GM19324 (cell line): ENCODE measurements around the gene KPNB1.

ENCODE experiments used
- ATAC-seq: cut with Tn5 transposase; IDR thresholded peaks from one replicate; pipeline ENCODE4 v1.9.1; 2021; ENCODE audit warnings: mild to moderate bottlenecking, moderate library complexity; ENCODE audit not compliant: unreplicated experiment, low FRiP score

Gene KPNB1

GRCh38 chr17:47636273-47637030 lies 13.3 kb upstream of the KPNB1 start:
- no peak for ATAC-seq

- no peak for ATAC-seq
Observed at GRCh38 chr17:47638903-47639302, 10.8 kb upstream of the KPNB1 start.

- ATAC-seq: no peak
Observed at GRCh38 chr17:47640076-47640475, 9.6 kb upstream of the KPNB1 start.

GRCh38 chr17:47641202-47641601 lies 8.5 kb upstream of the KPNB1 start:
- ATAC-seq: no peak

GRCh38 chr17:47643116-47643515 lies 6.6 kb upstream of the KPNB1 start:
- no peak for ATAC-seq

- no peak for ATAC-seq
Observed at GRCh38 chr17:47644324-47644723, 5.4 kb upstream of the KPNB1 start.

- peak; percentile 0 for ATAC-seq
Observed at GRCh38 chr17:47649972-47650524, 329 bp downstream of the KPNB1 start.

GRCh38 chr17:47650525-47651522 lies 1.1 kb downstream of the KPNB1 start:
- peak; percentile 49 for ATAC-seq

- ATAC-seq: no peak
Observed at GRCh38 chr17:47651704-47652103, 2.0 kb downstream of the KPNB1 start.

GRCh38 chr17:47652570-47652969 lies 2.9 kb downstream of the KPNB1 start:
- ATAC-seq: no peak

- ATAC-seq: no peak
Observed at GRCh38 chr17:47653442-47653841, 3.7 kb downstream of the KPNB1 start.

- ATAC-seq: no peak
Observed at GRCh38 chr17:47654991-47655390, 5.3 kb downstream of the KPNB1 start.

GRCh38 chr17:47660064-47660492 lies 10.4 kb downstream of the KPNB1 start:
- ATAC-seq: peak; percentile 57

GRCh38 chr17:47663912-47664623 lies 14.3 kb downstream of the KPNB1 start:
- no peak for ATAC-seq

GRCh38 chr17:47664624-47664941 lies 14.9 kb downstream of the KPNB1 start:
- ATAC-seq: no peak

GRCh38 chr17:47665655-47666054 lies 15.9 kb downstream of the KPNB1 start:
- no peak for ATAC-seq

GRCh38 chr17:47669081-47669480 lies 19.4 kb downstream of the KPNB1 start:
- ATAC-seq: no peak

GRCh38 chr17:47670064-47670463 lies 20.3 kb downstream of the KPNB1 start:
- ATAC-seq: no peak

- no peak for ATAC-seq
Observed at GRCh38 chr17:47674499-47674898, 24.8 kb downstream of the KPNB1 start.

- ATAC-seq: no peak
Observed at GRCh38 chr17:47675380-47676198, 25.9 kb downstream of the KPNB1 start.
